Neuron (in vitro differentiated cells): ENCODE results near the gene HOXA2.

Experiments
- H2AFZ ChIP-seq: one replicate; pipeline ENCODE4 v1.6.1; 2013; ENCODE audit warnings: low read depth, mild to moderate bottlenecking, inconsistent platforms, low read length, moderate library complexity
- H3K27me3 ChIP-seq: one replicate; pipeline ENCODE4 v1.6.1; 2013; ENCODE audit warnings: low read length; ENCODE audit not compliant: insufficient read depth
- H3K36me3 ChIP-seq: one replicate; pipeline ENCODE4 v1.6.1; 2013; ENCODE audit warnings: low read length; ENCODE audit not compliant: insufficient read depth
- H3K4me1 ChIP-seq: one replicate; pipeline ENCODE4 v1.6.1; 2013; ENCODE audit warnings: low read length; ENCODE audit not compliant: insufficient read depth
- H3K4me3 ChIP-seq: 2 replicates; pipeline ENCODE4 v1.5.1; 2013; ENCODE audit warnings: mild to moderate bottlenecking, low read length, moderate library complexity
- H3K9me3 ChIP-seq: one replicate; pipeline ENCODE4 v1.6.1; 2013; ENCODE audit warnings: low read length

The HOXA2 gene

GRCh38 chr7:27144781-27145164 lies 42.3 kb upstream of the HOXA2 start:
- peaks cover 99% of the 10 kb centered on the region for H3K27me3 ChIP-seq
- no peak overlapping the region for H3K4me3 ChIP-seq
- no peak overlapping the region for H2AFZ ChIP-seq
- H3K4me1 ChIP-seq, result peaks cover 12% of the 10 kb centered on the region
- no peaks in the 10 kb centered on the region for H3K36me3 ChIP-seq
- peaks cover 6% of the 10 kb centered on the region for H3K9me3 ChIP-seq

GRCh38 chr7:27143950-27144780 lies 41.7 kb upstream of the HOXA2 start:
- H3K4me1 ChIP-seq, result peaks cover 13% of the 10 kb centered on the region

GRCh38 chr7:27143023-27143949 lies 40.8 kb upstream of the HOXA2 start, which contains the start of gene HOXA5:
Gene HOXA5 (minus strand): TSS chr7:27143681. CDS start chr7:27143607, 74 bp downstream.
- Histone ChIP-seq H3K9me3 (peaks cover 6% of the 10 kb centered on the region), H3K36me3 (no peaks in the 10 kb centered on the region), H3K4me3 (peak within 1 kb of the TSS; percentile 33), H2AFZ (peak within 1 kb of the TSS; percentile 87), H3K27me3 (peaks cover 99% of the 10 kb centered on the region), H3K4me1 (peaks cover 13% of the 10 kb centered on the region)

More at GRCh38 chr7:27143950-27144780, 41.7 kb upstream of the HOXA2 start:
- no peak overlapping the region for H2AFZ ChIP-seq
- H3K9me3 ChIP-seq, result peaks cover 6% of the 10 kb centered on the region
- H3K4me3 ChIP-seq, result no peak overlapping the region
- H3K36me3 ChIP-seq, result no peaks in the 10 kb centered on the region
- H3K27me3 ChIP-seq, result peaks cover 99% of the 10 kb centered on the region

- Histone ChIP-seq H2AFZ (peak overlapping the region; percentile 87), H3K4me1 (peaks cover 13% of the 10 kb centered on the region), H3K4me3 (no peak overlapping the region), H3K36me3 (no peaks in the 10 kb centered on the region), H3K27me3 (peaks cover 100% of the 10 kb centered on the region), H3K9me3 (peaks cover 6% of the 10 kb centered on the region)
Measured at GRCh38 chr7:27142580-27143022, 40.1 kb upstream of the HOXA2 start.

- H3K4me1 ChIP-seq, result peaks cover 13% of the 10 kb centered on the region
- H3K27me3 ChIP-seq, result peaks cover 100% of the 10 kb centered on the region
- H3K4me3 ChIP-seq, result no peak overlapping the region
Measured at GRCh38 chr7:27141923-27142579, 39.6 kb upstream of the HOXA2 start.

GRCh38 chr7:27141137-27141922 lies 38.8 kb upstream of the HOXA2 start:
- peaks cover 13% of the 10 kb centered on the region for H3K4me1 ChIP-seq
- H3K4me3 ChIP-seq, result no peak overlapping the region
- peaks cover 3% of the 10 kb centered on the region for H3K9me3 ChIP-seq
- H3K27me3 ChIP-seq, result peaks cover 100% of the 10 kb centered on the region
- no peak overlapping the region for H2AFZ ChIP-seq
- no peaks in the 10 kb centered on the region for H3K36me3 ChIP-seq

More at GRCh38 chr7:27141923-27142579, 39.6 kb upstream of the HOXA2 start:
- H2AFZ ChIP-seq, result no peak overlapping the region
- no peaks in the 10 kb centered on the region for H3K36me3 ChIP-seq
- H3K9me3 ChIP-seq, result peaks cover 6% of the 10 kb centered on the region

GRCh38 chr7:27140126-27140857 lies 37.8 kb upstream of the HOXA2 start:
- H2AFZ ChIP-seq, result peak overlapping the region; percentile 56
- H3K27me3 ChIP-seq, result peaks cover 100% of the 10 kb centered on the region
- H3K36me3 ChIP-seq, result no peaks in the 10 kb centered on the region
- H3K9me3 ChIP-seq, result peaks cover 3% of the 10 kb centered on the region
- no peak overlapping the region for H3K4me3 ChIP-seq
- peaks cover 13% of the 10 kb centered on the region for H3K4me1 ChIP-seq

GRCh38 chr7:27139334-27140125 lies 37.0 kb upstream of the HOXA2 start:
- H3K27me3 ChIP-seq, result peaks cover 100% of the 10 kb centered on the region

GRCh38 chr7:27138985-27139333 lies 36.5 kb upstream of the HOXA2 start:
- Histone ChIP-seq H3K4me3 (no peak overlapping the region), H3K27me3 (peaks cover 100% of the 10 kb centered on the region), H3K36me3 (no peaks in the 10 kb centered on the region), H2AFZ (no peak overlapping the region), H3K4me1 (peaks cover 13% of the 10 kb centered on the region), H3K9me3 (peaks cover 3% of the 10 kb centered on the region)

More at GRCh38 chr7:27139334-27140125, 37.0 kb upstream of the HOXA2 start:
- Histone ChIP-seq H3K9me3 (peaks cover 3% of the 10 kb centered on the region), H2AFZ (peak overlapping the region; percentile 56), H3K36me3 (no peaks in the 10 kb centered on the region), H3K4me1 (peaks cover 13% of the 10 kb centered on the region), H3K4me3 (peak overlapping the region; percentile 24)

GRCh38 chr7:27138472-27138871 lies 36.0 kb upstream of the HOXA2 start:
- Histone ChIP-seq H3K9me3 (peaks cover 3% of the 10 kb centered on the region), H3K4me1 (peaks cover 12% of the 10 kb centered on the region), H3K36me3 (no peaks in the 10 kb centered on the region), H3K27me3 (peaks cover 100% of the 10 kb centered on the region), H2AFZ (no peak overlapping the region), H3K4me3 (no peak overlapping the region)

GRCh38 chr7:27137640-27138315 lies 35.3 kb upstream of the HOXA2 start:
- Histone ChIP-seq H3K27me3 (peaks cover 100% of the 10 kb centered on the region), H3K4me3 (no peak overlapping the region), H3K9me3 (peaks cover 3% of the 10 kb centered on the region), H3K36me3 (no peaks in the 10 kb centered on the region), H2AFZ (no peak overlapping the region), H3K4me1 (peaks cover 5% of the 10 kb centered on the region)
